SHP77 treated with DMSO at 0.1 percent for 48 hours (cell line): ENCODE results near the gene ITIH1.

Experiments
- DNase-seq: peaks from one replicate; lab custom pipeline; 2025; lab: John Stamatoyannopoulos, UW

ITIH1 gene

GRCh38 chr3:52839268-52839575 lies 61.8 kb downstream of the ITIH1 start:
- no peak for DNase-seq

GRCh38 chr3:52839892-52840545 lies 62.6 kb downstream of the ITIH1 start:
- no peak for DNase-seq

DNA sequence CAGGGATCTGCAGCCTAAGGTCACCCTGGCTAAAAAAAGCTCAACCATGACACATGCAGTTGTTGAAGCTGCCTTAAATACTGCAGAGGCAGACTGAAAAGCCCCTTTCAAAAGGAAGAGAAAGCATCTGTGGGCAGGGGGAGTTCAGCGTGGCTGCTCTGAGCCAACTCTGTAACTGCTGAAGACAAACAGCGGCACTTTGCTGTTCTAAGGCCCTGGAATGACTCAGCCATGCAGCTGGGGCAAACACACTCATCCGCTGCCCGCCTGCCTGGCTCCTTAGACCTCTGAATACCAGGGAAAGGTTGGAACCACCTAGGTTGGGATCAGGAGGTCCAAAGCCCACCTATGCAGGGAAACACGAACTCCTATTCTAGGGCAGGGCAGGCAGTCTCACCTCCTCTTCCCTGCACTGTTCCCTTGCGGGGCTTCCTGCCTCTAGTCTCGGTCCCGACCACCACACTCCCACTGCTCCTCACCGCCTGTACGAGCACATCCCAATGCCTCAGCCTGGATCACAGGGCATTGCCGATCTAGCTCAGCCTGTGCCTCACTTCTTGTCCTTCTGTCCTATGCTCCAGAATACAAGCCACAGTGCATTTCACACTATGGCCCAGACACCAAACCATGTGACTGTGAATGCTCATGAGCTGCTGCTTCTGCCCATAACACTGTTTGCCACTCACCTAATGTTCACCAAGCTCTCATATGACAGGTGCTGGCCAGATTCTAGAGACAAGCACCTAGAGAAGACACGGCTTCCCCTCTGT lies 64.0 kb downstream of the ITIH1 start:
- DNase-seq: no peak
